Measurements from ENCODE around the gene KLHL30. TPM values are rescaled to one million over a fixed set of nuclear protein-coding genes. Genes with fewer than 3 reads are reported as not detected.

KLHL30 gene
- total RNA-seq, 1 experiment from 2014 or later: not detected

GRCh38 chr2:238105506-238106338, 32.7 kb upstream of the KLHL30 start:
- no peak overlapping the region for H2BK12ac ChIP-seq (ENCODE audit: insufficient read length, low read depth, low read length)
- no peak overlapping the region for H2BK20ac ChIP-seq (ENCODE audit: low read depth, low read length, poor library complexity, severe bottlenecking)
- no peaks in the 10 kb centered on the region for H4K20me1 ChIP-seq (ENCODE audit: control insufficient read depth, insufficient read depth, insufficient read length)
- H4K91ac ChIP-seq (ENCODE audit: insufficient read length, low read depth, low read length): no peak overlapping the region
- no peak overlapping the region for H3K56ac ChIP-seq (ENCODE audit: insufficient read length, low read depth, low read length)
- H3K79me1 ChIP-seq (ENCODE audit: insufficient read depth, low read depth, low read length, poor library complexity, severe bottlenecking): no peaks in the 10 kb centered on the region
- no peak overlapping the region for H3K9ac ChIP-seq (ENCODE audit: extremely low read depth, insufficient read length, low read length)
- H3K9me3 ChIP-seq (ENCODE audit: control insufficient read depth, low read depth, low read length): no peaks in the 10 kb centered on the region
- no CpG with 5 or more reads among the region's 28 CpGs for WGBS (ENCODE audit: extremely low coverage, insufficient read length, low lambda C conversion rate)
- H3K27ac ChIP-seq (ENCODE audit: insufficient read length, low read depth, low read length): no peak overlapping the region
- H4K5ac ChIP-seq (ENCODE audit: insufficient read length, low read depth, low read length): no peak overlapping the region
- no peak overlapping the region for H2BK120ac ChIP-seq (ENCODE audit: low read depth, low read length, poor library complexity, severe bottlenecking)
- no peak for TF ChIP-seq CTCF (conservative IDR thresholded peaks at IDR 0.05)
- no peak overlapping the region for H2AFZ ChIP-seq (ENCODE audit: low read length)
- no peak overlapping the region for H2AK5ac ChIP-seq (ENCODE audit: insufficient read length, low read length)
- no peak overlapping the region for H3K4ac ChIP-seq (ENCODE audit: low read depth, low read length)
- H3K23ac ChIP-seq (ENCODE audit: insufficient read length, low read depth, low read length): no peak overlapping the region
- no peak overlapping the region for H3K4me2 ChIP-seq (ENCODE audit: insufficient read depth, insufficient read length, low read length)
- no peaks in the 10 kb centered on the region for H3K36me3 Mint-ChIP-seq (ENCODE audit: insufficient read depth in 1 of 3, low read depth in 3 of 3)
- no peak overlapping the region for H3T11ph ChIP-seq (ENCODE audit: low read length)
- no peaks in the 10 kb centered on the region for H3K79me2 ChIP-seq (ENCODE audit: insufficient read depth, low read length)
- peak; percentile 25 for DNase-seq
- peaks cover 0 to 1% of the 10 kb centered on the region in 2 experiments; a peak in 1 of 5 replicates for H3K9me3 Mint-ChIP-seq
- no peak overlapping the region for H4K8ac ChIP-seq (replicated peaks; ENCODE audit: insufficient read length, low read depth, low read length)
- peaks cover 19 to 28% of the 10 kb centered on the region in 2 experiments for H3K4me1 Mint-ChIP-seq
- H2BK5ac ChIP-seq (ENCODE audit: insufficient read length, low read length): no peak overlapping the region
- H3K27me3 ChIP-seq (ENCODE audit: insufficient read depth, low read length): no peaks in the 10 kb centered on the region
- H3K27me3 Mint-ChIP-seq (ENCODE audit: low read depth): no peaks in the 10 kb centered on the region; the same call in none of the 2 replicates
- H3K14ac ChIP-seq (ENCODE audit: insufficient read depth, low read length): no peak overlapping the region
- H3K27ac Mint-ChIP-seq: no peak overlapping the region
- no peak overlapping the region for H3K18ac ChIP-seq (ENCODE audit: insufficient read length, low read depth, low read length)
- H3K4me1 ChIP-seq (ENCODE audit: insufficient read depth, low read length): no peaks in the 10 kb centered on the region; the same call in 1 of the 2 replicates
- peak overlapping the region in 1 of 2 experiments; percentile 40; a peak in 1 of 5 replicates for H3K4me3 Mint-ChIP-seq
- no peaks in the 10 kb centered on the region for H3K23me2 ChIP-seq (ENCODE audit: insufficient read length, low read depth, low read length, poor library complexity, severe bottlenecking)
- H2BK15ac ChIP-seq (ENCODE audit: low read depth, low read length): no peak overlapping the region
